ENCODE results near the gene GLTP. TPM values are rescaled to one million over a fixed set of nuclear protein-coding genes. Genes with fewer than 3 reads are reported as not detected.

The GLTP gene
- total RNA-seq, 2 donors from 2014 or later = 15.2 to 20.9 TPM

DNA sequence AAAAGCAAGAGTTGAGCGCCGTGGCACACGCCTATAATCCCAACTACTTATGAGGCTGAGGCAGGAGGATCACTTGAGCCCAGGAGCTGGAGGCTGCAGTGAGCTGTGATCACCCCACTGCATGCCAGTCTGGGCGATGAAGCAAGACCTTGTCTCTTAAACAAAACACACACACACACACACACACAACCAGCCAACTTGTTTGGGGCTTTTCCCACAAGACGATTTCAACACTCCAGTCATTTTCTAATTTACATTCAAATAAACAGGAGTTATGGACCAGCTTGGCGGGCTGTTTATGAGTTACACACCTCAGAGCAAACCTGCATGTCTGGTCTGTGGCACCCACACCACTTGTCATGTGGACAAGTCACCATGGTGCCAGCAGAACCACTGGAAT, 6.7 kb downstream of the GLTP start:
- DNase-seq = no peak
- H3K4me1 ChIP-seq (ENCODE audit: control insufficient read depth, insufficient read depth, low read length) = no peaks in the 10 kb centered on the region
- no peak overlapping the region for H3K27ac ChIP-seq (ENCODE audit: low read depth, low read length)
- Mint-ChIP-seq H3K9me3 (no peaks in the 10 kb centered on the region), H3K27ac (no peak overlapping the region), H3K4me3 (no peak overlapping the region), H3K27me3 (ENCODE audit: insufficient read depth) (no peaks in the 10 kb centered on the region), H3K4me1 (peaks cover 24% of the 10 kb centered on the region), H3K36me3 (ENCODE audit: low read depth) (no peaks in the 10 kb centered on the region)
- no peak overlapping the region for H3K9ac ChIP-seq (ENCODE audit: extremely low read depth, low read length, poor library complexity, severe bottlenecking)
- H3K9me3 ChIP-seq (ENCODE audit: control insufficient read depth, low read length) = no peaks in the 10 kb centered on the region
- TF ChIP-seq, protein P1, sequence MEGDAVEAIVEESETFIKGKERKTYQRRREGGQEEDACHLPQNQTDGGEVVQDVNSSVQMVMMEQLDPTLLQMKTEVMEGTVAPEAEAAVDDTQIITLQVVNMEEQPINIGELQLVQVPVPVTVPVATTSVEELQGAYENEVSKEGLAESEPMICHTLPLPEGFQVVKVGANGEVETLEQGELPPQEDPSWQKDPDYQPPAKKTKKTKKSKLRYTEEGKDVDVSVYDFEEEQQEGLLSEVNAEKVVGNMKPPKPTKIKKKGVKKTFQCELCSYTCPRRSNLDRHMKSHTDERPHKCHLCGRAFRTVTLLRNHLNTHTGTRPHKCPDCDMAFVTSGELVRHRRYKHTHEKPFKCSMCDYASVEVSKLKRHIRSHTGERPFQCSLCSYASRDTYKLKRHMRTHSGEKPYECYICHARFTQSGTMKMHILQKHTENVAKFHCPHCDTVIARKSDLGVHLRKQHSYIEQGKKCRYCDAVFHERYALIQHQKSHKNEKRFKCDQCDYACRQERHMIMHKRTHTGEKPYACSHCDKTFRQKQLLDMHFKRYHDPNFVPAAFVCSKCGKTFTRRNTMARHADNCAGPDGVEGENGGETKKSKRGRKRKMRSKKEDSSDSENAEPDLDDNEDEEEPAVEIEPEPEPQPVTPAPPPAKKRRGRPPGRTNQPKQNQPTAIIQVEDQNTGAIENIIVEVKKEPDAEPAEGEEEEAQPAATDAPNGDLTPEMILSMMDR (conservative IDR thresholded peaks at IDR 0.05) = no peak
- 33 to 89% methylated on average over 1 to 6 of the region's 6 CpGs for WGBS, 2 experiments (ENCODE audit: insufficient coverage in 1 of 2, insufficient read length in 1 of 2)
- no peaks in the 10 kb centered on the region for H3K36me3 ChIP-seq (ENCODE audit: control insufficient read depth, insufficient read depth, low read length)
- no peaks in the 10 kb centered on the region for H3K27me3 ChIP-seq (ENCODE audit: control insufficient read depth, insufficient read depth, low read length, poor library complexity, severe bottlenecking)
- H3K4me3 ChIP-seq (ENCODE audit: low read length) = no peak overlapping the region

DNA sequence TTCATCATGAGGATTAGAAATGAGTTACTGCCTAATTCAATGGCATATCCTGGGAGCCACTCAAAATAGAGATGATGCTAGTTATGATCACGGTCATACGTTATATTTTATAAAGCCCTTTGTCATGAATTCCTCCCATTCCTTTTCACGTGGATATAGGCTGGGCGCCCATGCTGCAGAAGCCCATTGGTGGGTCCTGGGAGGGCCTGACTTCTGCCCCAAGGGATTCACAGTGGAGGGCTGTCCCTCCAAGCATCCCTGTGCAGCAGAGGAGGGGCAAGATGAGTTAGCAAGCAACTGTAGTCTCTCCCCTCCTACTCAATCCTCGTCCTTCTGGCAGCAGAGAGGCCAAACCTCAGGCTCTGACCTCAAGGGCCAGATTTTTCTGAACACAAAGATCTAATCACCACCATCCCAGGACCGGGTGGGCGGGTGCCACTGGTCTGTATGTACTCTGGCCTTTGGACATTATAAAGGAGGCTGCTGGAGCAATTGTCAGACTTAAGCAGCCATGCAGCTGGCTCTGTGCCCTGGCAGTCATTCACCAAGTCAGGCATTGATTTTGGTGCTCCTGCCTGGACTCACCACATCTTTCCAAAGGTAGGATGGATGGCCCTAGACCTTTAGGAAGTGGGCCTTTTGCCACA, 8.6 kb downstream of the GLTP start:
- no peak overlapping the region for H3K4me3 ChIP-seq (ENCODE audit: low read length)
- H3K4me1 ChIP-seq (ENCODE audit: control insufficient read depth, insufficient read depth, low read length) = no peaks in the 10 kb centered on the region
- H3K4me3 Mint-ChIP-seq = no peak overlapping the region
- H3K27ac Mint-ChIP-seq = peak overlapping the region; percentile 26
- H3K9me3 ChIP-seq (ENCODE audit: control insufficient read depth, low read length) = no peaks in the 10 kb centered on the region
- peaks cover 7% of the 10 kb centered on the region for H3K4me1 Mint-ChIP-seq
- H3K36me3 Mint-ChIP-seq (ENCODE audit: low read depth) = peaks cover 7% of the 10 kb centered on the region
- H3K27me3 Mint-ChIP-seq (ENCODE audit: insufficient read depth) = no peaks in the 10 kb centered on the region
- H3K9me3 Mint-ChIP-seq = no peaks in the 10 kb centered on the region
- H3K36me3 ChIP-seq (ENCODE audit: control insufficient read depth, insufficient read depth, low read length) = no peaks in the 10 kb centered on the region
- H3K9ac ChIP-seq (ENCODE audit: extremely low read depth, low read length, poor library complexity, severe bottlenecking) = no peak overlapping the region
- 83 to 97% methylated on average over 5 to 7 of the region's 7 CpGs for WGBS, 2 experiments (ENCODE audit: insufficient coverage in 1 of 2, insufficient read length in 1 of 2)
- no peak for DNase-seq
- TF ChIP-seq, protein P1 (conservative IDR thresholded peaks at IDR 0.05) = no peak
- no peak overlapping the region for H3K27ac ChIP-seq (ENCODE audit: low read depth, low read length)
- no peaks in the 10 kb centered on the region for H3K27me3 ChIP-seq (ENCODE audit: control insufficient read depth, insufficient read depth, low read length, poor library complexity, severe bottlenecking)

DNA sequence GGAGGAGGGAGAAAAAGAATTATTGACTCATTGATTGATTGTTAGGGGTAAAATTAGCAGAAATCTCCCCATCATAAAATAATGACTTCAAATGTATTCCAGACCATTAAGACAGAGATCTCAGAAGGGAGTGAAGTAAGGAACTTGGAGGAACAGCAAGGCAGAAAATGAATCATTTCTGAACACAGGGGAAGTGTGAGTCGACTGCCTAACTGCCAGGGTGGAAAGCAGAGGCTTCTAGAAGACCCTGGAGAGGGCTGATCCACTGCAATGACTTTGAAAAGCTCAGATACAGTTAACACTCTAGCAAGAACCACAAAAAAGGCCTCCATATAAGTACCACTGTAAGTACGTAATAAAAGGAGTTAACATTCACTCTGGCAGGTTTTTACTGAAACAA, 9.7 kb downstream of the GLTP start:
- Histone ChIP-seq H3K4me3 (ENCODE audit: low read length) (no peak overlapping the region), H3K27me3 (ENCODE audit: control insufficient read depth, insufficient read depth, low read length, poor library complexity, severe bottlenecking) (no peaks in the 10 kb centered on the region), H3K27ac (ENCODE audit: low read depth, low read length) (no peak overlapping the region), H3K36me3 (ENCODE audit: control insufficient read depth, insufficient read depth, low read length) (no peaks in the 10 kb centered on the region), H3K4me1 (ENCODE audit: control insufficient read depth, insufficient read depth, low read length) (no peaks in the 10 kb centered on the region), H3K9me3 (ENCODE audit: control insufficient read depth, low read length) (no peaks in the 10 kb centered on the region), H3K9ac (ENCODE audit: extremely low read depth, low read length, poor library complexity, severe bottlenecking) (no peak overlapping the region)
- no peak for DNase-seq
- 88 to 100% methylated on average over 2 of the region's 2 CpGs for WGBS, 2 experiments (ENCODE audit: insufficient coverage in 1 of 2, insufficient read length in 1 of 2)
- Mint-ChIP-seq H3K27me3 (ENCODE audit: insufficient read depth) (no peaks in the 10 kb centered on the region), H3K4me3 (no peak overlapping the region), H3K4me1 (peaks cover 5% of the 10 kb centered on the region), H3K9me3 (no peaks in the 10 kb centered on the region), H3K36me3 (ENCODE audit: low read depth) (peaks cover 7% of the 10 kb centered on the region), H3K27ac (peak overlapping the region; percentile 74)
- TF ChIP-seq, protein P1 (conservative IDR thresholded peaks at IDR 0.05) = no peak
